ENCODE measurements around the gene TECTB.

The TECTB gene

DNA sequence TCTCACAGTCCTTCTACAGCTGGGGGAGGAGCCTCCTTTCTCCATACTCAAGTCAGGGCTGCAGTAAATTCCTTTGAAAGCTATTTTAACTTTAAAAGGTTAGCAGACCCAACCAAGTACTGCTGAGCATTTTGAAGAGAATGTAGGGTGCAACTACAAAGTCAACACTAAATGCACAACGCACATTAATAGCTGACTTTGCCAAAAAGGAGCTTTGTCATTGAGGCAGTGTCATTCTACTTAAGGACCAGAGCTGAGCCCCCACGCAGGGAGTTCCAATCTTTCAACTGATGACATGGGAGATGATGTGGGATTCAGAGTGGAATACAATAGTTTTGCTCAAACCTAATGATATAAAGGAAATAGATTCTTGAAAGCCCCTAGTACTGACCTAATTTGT lies 20.3 kb downstream of the TECTB start:
- H3K4me3 ChIP-seq (replicated peaks; ENCODE audit: low read depth, low read length), result no peak overlapping the region
- TF ChIP-seq, protein P1, sequence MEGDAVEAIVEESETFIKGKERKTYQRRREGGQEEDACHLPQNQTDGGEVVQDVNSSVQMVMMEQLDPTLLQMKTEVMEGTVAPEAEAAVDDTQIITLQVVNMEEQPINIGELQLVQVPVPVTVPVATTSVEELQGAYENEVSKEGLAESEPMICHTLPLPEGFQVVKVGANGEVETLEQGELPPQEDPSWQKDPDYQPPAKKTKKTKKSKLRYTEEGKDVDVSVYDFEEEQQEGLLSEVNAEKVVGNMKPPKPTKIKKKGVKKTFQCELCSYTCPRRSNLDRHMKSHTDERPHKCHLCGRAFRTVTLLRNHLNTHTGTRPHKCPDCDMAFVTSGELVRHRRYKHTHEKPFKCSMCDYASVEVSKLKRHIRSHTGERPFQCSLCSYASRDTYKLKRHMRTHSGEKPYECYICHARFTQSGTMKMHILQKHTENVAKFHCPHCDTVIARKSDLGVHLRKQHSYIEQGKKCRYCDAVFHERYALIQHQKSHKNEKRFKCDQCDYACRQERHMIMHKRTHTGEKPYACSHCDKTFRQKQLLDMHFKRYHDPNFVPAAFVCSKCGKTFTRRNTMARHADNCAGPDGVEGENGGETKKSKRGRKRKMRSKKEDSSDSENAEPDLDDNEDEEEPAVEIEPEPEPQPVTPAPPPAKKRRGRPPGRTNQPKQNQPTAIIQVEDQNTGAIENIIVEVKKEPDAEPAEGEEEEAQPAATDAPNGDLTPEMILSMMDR (IDR thresholded peaks at IDR 0.05; ENCODE audit: low read length, missing control alignments), result no peak
- no peak for DNase-seq (ENCODE audit: low read depth)

GRCh38 chr10:112304267-112304859 lies 21.2 kb downstream of the TECTB start:
- TF ChIP-seq, protein P1 (IDR thresholded peaks at IDR 0.05; ENCODE audit: low read length, missing control alignments), result no peak
- DNase-seq (ENCODE audit: low read depth), result no peak
- H3K4me3 ChIP-seq (replicated peaks; ENCODE audit: low read depth, low read length), result no peak overlapping the region

DNA sequence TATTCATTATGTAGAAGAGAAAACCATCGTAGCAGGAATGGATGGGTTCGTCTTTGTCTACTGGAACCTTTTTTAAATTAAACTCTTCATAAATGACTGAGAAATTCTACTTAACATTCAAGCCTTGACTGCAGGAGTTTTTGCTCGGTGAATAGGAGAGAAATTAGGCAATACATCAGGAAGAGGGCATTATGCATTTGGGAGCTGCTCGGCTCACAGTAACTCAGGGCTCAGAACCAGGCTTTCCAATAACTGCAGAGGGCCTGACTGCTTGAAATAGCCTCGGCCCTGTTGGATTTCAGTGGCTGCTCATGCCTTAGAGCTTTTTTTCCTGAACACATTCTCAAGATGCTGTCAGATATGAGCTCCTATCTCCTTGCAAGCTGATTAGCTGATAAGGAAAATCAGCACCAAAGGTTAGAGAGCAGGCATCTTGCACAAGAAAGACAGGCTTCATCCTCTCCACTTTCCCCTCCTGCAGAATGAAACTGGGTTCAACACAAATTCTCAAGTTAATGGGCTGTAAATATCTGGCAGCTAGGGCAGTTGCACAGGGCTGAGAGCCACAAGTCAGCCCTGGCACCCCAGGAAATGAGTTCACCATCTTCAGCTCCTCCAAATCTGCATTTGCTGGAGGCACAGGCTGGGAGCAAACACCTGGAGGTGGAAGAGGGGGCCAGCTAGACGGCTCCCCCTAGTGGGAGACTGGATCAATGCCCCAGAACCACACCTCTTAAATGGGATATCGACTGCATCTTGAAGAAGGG lies 24.3 kb downstream of the TECTB start:
- DNase-seq (ENCODE audit: low read depth), result peak; percentile 27
- H3K4me3 ChIP-seq (replicated peaks; ENCODE audit: low read depth, low read length), result no peak overlapping the region
- TF ChIP-seq, protein P1 (IDR thresholded peaks at IDR 0.05; ENCODE audit: low read length, missing control alignments), result peak; percentile 71

DNA sequence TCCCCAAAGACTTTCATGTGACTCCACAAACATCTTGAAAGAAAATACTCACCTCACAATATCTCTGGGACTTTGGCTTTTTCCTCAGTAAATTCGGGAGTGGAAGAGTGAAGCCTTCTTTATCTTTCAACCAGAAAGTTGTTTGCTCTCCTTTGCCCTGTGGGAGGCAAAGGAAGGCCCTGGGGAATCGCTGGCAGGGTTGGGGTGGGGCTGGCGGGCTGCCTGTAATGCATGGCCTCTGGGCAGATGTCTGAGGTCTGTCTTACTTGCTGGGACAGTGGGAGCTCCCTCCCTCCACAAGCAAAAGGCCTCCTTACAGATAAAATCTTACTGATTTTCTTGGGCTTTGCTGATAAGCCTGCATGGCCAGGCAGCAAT lies 24.9 kb downstream of the TECTB start:
- no peak for DNase-seq (ENCODE audit: low read depth)
- no peak overlapping the region for H3K4me3 ChIP-seq (replicated peaks; ENCODE audit: low read depth, low read length)
- TF ChIP-seq, protein P1 (IDR thresholded peaks at IDR 0.05; ENCODE audit: low read length, missing control alignments), result no peak

DNA sequence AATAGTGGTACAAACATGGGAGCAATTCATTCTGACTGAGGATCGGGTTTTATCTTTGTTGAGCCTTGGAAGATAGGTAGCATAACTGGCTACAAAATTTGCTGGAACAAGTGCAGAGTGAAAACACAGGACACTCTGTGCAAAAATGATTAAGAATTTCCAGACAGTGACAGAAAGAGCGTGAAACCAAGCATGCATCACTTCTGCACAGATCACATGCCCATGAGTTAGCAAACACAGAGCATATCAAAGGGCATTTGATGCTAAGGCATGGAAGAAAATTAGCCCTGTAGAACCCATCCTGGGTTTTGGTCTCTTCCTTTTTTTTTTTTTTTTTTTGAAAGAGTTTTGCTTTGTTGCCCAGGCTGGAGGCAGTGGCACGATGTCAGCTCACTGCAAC lies 28.3 kb downstream of the TECTB start:
- no peak overlapping the region for H3K4me3 ChIP-seq (replicated peaks; ENCODE audit: low read depth, low read length)
- DNase-seq (ENCODE audit: low read depth), result no peak
- TF ChIP-seq, protein P1 (IDR thresholded peaks at IDR 0.05; ENCODE audit: low read length, missing control alignments), result no peak

GRCh38 chr10:112313234-112313633 lies 30.0 kb downstream of the TECTB start:
- TF ChIP-seq, protein P1 (IDR thresholded peaks at IDR 0.05; ENCODE audit: low read length, missing control alignments), result no peak
- no peak overlapping the region for H3K4me3 ChIP-seq (replicated peaks; ENCODE audit: low read depth, low read length)
- DNase-seq (ENCODE audit: low read depth), result no peak

GRCh38 chr10:112313911-112314310 lies 30.7 kb downstream of the TECTB start:
- H3K4me3 ChIP-seq (replicated peaks; ENCODE audit: low read depth, low read length), result no peak overlapping the region
- DNase-seq (ENCODE audit: low read depth), result no peak
- TF ChIP-seq, protein P1 (IDR thresholded peaks at IDR 0.05; ENCODE audit: low read length, missing control alignments), result no peak

Measured in fibroblast of pulmonary artery (primary cell).